Upper lobe of right lung (tissue), 1 donor: Measurements from ENCODE around the gene R3HDM4. TPM values are rescaled to one million over a fixed set of nuclear protein-coding genes. Genes with fewer than 3 reads are reported as not detected.

ENCODE experiments used
- ATAC-seq: fragments of 200-7000 bp; cut with Tn5 transposase; one replicate; pipeline ENCODE4 v1.9.1; 2020; ENCODE audit warnings: mild to moderate bottlenecking, moderate library complexity
- DNase-seq: peaks from one replicate; pipeline ENCODE4 v3.0.0-alpha.2; 2020
- H3K27ac ChIP-seq: fragments of 200-600 bp; one replicate; pipeline ENCODE4 v1.8.0; 2022
- H3K27me3 ChIP-seq: fragments of 200-600 bp; one replicate; pipeline ENCODE4 v1.8.0; 2022; ENCODE audit warnings: mild to moderate bottlenecking
- H3K36me3 ChIP-seq: fragments of 200-600 bp; one replicate; pipeline ENCODE4 v1.8.0; 2022
- H3K4me1 ChIP-seq: fragments of 200-600 bp; one replicate; pipeline ENCODE4 v1.8.0; 2022
- H3K4me3 ChIP-seq: fragments of 200-600 bp; one replicate; pipeline ENCODE4 v1.8.0; 2022; ENCODE audit warnings: mild to moderate bottlenecking
- H3K9me3 ChIP-seq: fragments of 200-600 bp; one replicate; pipeline ENCODE4 v1.8.0; 2022
- CTCF ChIP-seq: fragments of 200-600 bp; IDR thresholded peaks from one replicate; pipeline ENCODE4 v1.8.0; 2022; ENCODE audit warnings: antibody characterized with exemption
- intact Hi-C: fragments of 100-400 bp; cut with DNase I; formaldehyde crosslinking; loops from one replicate; pipeline ENCODE4 v1.11.0; 2022
- total RNA-seq: library from RNA; stranded (reverse); fragmentation: NEBNext Ultra II Directional; extraction: Animal tissue kit (Norgen Biotek cat#: 25700); gene quantifications from one replicate; pipeline ENCODE4 v1.2.1, GENCODE V29; 2021
- donor health status: DM: no; HTN: yes; CAD: no; lungs with severe emphysema.

R3HDM4 gene
- total RNA-seq, 1 donor from 2014 or later = 50.7 TPM

- peak overlapping the region; percentile 72 for H3K27ac ChIP-seq
- TF ChIP-seq CTCF = no peak
- DNase-seq (no peak), ATAC-seq (no peak)
- intact Hi-C loops = no loop called here
- no peak overlapping the region for H3K4me3 ChIP-seq
- peaks cover 8% of the 10 kb centered on the region for H3K36me3 ChIP-seq
- no peaks in the 10 kb centered on the region for H3K9me3 ChIP-seq
- peaks cover 35% of the 10 kb centered on the region for H3K4me1 ChIP-seq
- H3K27me3 ChIP-seq = no peaks in the 10 kb centered on the region
Observed at GRCh38 chr19:933553-933882, 20.5 kb upstream of the R3HDM4 start.

GRCh38 chr19:932648-933552 lies 19.9 kb upstream of the R3HDM4 start:
- H3K27me3 ChIP-seq = no peaks in the 10 kb centered on the region
- no peaks in the 10 kb centered on the region for H3K9me3 ChIP-seq
- H3K4me1 ChIP-seq = peaks cover 35% of the 10 kb centered on the region
- intact Hi-C loops = no loop called here
- TF ChIP-seq CTCF = no peak
- ATAC-seq (peak; percentile 34), DNase-seq (peak; percentile 77)
- H3K27ac ChIP-seq = peak overlapping the region; percentile 72
- H3K36me3 ChIP-seq = peaks cover 8% of the 10 kb centered on the region
- no peak overlapping the region for H3K4me3 ChIP-seq

GRCh38 chr19:931860-932647 lies 19.0 kb upstream of the R3HDM4 start:
- Histone ChIP-seq H3K4me1 (peaks cover 35% of the 10 kb centered on the region), H3K4me3 (no peak overlapping the region), H3K9me3 (no peaks in the 10 kb centered on the region), H3K27ac (peak overlapping the region; percentile 72), H3K27me3 (no peaks in the 10 kb centered on the region), H3K36me3 (peaks cover 8% of the 10 kb centered on the region)
- no peak for TF ChIP-seq CTCF
- intact Hi-C loops = no loop called here
- DNase-seq (no peak), ATAC-seq (no peak)

GRCh38 chr19:929891-930258 lies 16.9 kb upstream of the R3HDM4 start:
- no peak for TF ChIP-seq CTCF

GRCh38 chr19:929203-929890 lies 16.3 kb upstream of the R3HDM4 start:
- intact Hi-C loops = no loop called here
- Histone ChIP-seq H3K36me3 (peaks cover 8% of the 10 kb centered on the region), H3K9me3 (no peaks in the 10 kb centered on the region), H3K4me3 (no peak overlapping the region), H3K27ac (no peak overlapping the region), H3K27me3 (no peaks in the 10 kb centered on the region), H3K4me1 (peaks cover 28% of the 10 kb centered on the region)
- DNase-seq (no peak), ATAC-seq (no peak)
- no peak for TF ChIP-seq CTCF

More at GRCh38 chr19:929891-930258, 16.9 kb upstream of the R3HDM4 start:
- DNase-seq = no peak
- H3K4me3 ChIP-seq = no peak overlapping the region
- H3K36me3 ChIP-seq = peaks cover 8% of the 10 kb centered on the region
- ATAC-seq = no peak
- peaks cover 28% of the 10 kb centered on the region for H3K4me1 ChIP-seq
- no peak overlapping the region for H3K27ac ChIP-seq
- H3K9me3 ChIP-seq = no peaks in the 10 kb centered on the region
- H3K27me3 ChIP-seq = no peaks in the 10 kb centered on the region
- intact Hi-C loops = no loop called here
